ENCODE measurements around the gene HRH2. TPM values are rescaled to one million over a fixed set of nuclear protein-coding genes. Genes with fewer than 3 reads are reported as not detected.

The HRH2 gene, protein sequence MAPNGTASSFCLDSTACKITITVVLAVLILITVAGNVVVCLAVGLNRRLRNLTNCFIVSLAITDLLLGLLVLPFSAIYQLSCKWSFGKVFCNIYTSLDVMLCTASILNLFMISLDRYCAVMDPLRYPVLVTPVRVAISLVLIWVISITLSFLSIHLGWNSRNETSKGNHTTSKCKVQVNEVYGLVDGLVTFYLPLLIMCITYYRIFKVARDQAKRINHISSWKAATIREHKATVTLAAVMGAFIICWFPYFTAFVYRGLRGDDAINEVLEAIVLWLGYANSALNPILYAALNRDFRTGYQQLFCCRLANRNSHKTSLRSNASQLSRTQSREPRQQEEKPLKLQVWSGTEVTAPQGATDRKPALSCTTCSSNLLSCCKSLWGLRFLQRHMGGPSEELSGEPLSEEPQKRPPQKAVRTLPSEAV
- total RNA-seq: 1.8 TPM

DNA sequence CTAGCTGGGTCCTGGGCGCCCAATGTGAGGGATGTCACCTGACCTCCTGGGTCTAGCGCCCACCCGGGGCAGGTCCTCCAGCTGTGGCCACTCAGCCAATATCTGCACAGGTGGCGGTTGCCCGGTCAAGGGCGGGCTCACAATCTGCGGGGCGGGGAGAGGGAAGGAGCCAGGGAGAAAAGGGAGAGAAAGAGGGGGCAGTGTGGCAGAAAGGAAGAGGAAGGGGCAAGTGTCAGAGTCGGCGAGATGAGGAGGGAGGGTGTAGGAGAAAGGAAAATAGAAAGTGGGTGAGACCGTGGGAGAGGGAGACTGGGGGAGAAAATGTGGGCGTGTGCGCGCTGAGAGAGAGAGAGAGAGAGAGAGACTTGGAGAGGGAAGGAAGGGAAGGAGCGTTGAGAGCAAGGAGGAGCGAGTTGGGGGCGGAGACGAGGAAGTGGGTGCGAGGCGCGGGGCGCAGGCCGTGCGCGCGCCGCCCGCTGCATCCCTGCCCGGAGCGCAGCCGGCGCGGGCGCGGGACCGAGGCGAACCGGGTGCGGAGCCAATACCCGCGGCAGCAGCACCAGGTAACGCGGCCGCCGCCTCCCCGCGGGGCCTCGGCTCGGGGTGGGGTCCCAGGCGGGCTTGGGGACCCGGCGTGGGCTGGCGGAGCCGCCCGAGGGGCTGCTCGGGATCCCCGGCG lies at the start of gene HRH2:
Gene HRH2, plus strand, starts transcription at position 479 of the 679 bp plus-strand sequence. CDS start 25,163 bp downstream, outside the sequence.

Other genes starting within 250 kb of the HRH2 start
- gene DRD1, start 213.9 kb upstream of the HRH2 start, total RNA-seq: 6.8 TPM
- gene SFXN1, start 179.5 kb upstream of the HRH2 start, total RNA-seq: 67.5 TPM
- 25.4 TPM for gene CPLX2, start 213.5 kb downstream of the HRH2 start, total RNA-seq

All from camera-type eye (tissue), 1 donor.